T-cell (primary cell): ENCODE data around the gene MICAL2. TPM values are rescaled to one million over a fixed set of nuclear protein-coding genes. Genes with fewer than 3 reads are reported as not detected.

Experiments used
- ATAC-seq, 4 experiments: fragments of 200-7000 bp in 3 of 4; fragments of 150-1000 bp in 1 of 4; cut with Tn5 transposase; replicated peaks in 1 of 4; 1 replicate in 3 of 4; 2 replicates in 1 of 4; pipeline ENCODE4 v1.10.0; 2021; ENCODE audit warnings: moderate library complexity in 3 of 4, mild to moderate bottlenecking in 2 of 4, moderate number of reproducible peaks in 1 of 4
- CTCF ChIA-PET, 2 donors: fragments of 300-600 bp; sonication (Branson Sonifier 250); formaldehyde crosslinking; loops; one replicate each; lab custom pipeline; 2022; ENCODE audit warnings: antibody characterized with exemption in 2 of 2; lab: Charles Lee
- POLR2A ChIA-PET, 2 donors: fragments of 300-600 bp; sonication (Branson Sonifier 250); formaldehyde crosslinking; loops; one replicate each; lab custom pipeline; 2022; ENCODE audit warnings: antibody characterized with exemption in 2 of 2; lab: Charles Lee
- DNase-seq, 35 experiments: peaks; one replicate each; pipeline versions ENCODE4 v3.0.0 to v3.0.0-alpha.2; 2013 to 2023
- H3K27ac ChIP-seq: one replicate; pipeline ENCODE4 v1.5.1; 2013; ENCODE audit warnings: low read length
- H3K27me3 ChIP-seq, 2 experiments: replicated peaks in 1 of 2; 1 replicate in 1 of 2; 2 replicates in 1 of 2; pipeline versions ENCODE4 v1.6.1 to v1.7.0; 2013; ENCODE audit warnings: low read length in 1 of 2, mixed read lengths in 1 of 2; ENCODE audit not compliant: control insufficient read depth in 2 of 2, insufficient read depth in 2 of 2; ENCODE audit errors: extremely low read depth in 1 of 2
- H3K36me3 ChIP-seq, 2 donors: 1 replicate in 1 of 2; 2 replicates in 1 of 2; pipeline versions ENCODE4 v1.6.1 to v1.7.0; 2013; ENCODE audit warnings: low read length in 1 of 2; ENCODE audit not compliant: control insufficient read depth in 2 of 2, insufficient read depth in 1 of 2; ENCODE audit errors: extremely low read depth in 1 of 2
- H3K4me1 ChIP-seq, 2 experiments: 1 replicate in 1 of 2; 2 replicates in 1 of 2; pipeline versions ENCODE4 v1.6.1 to v1.7.0; 2013; ENCODE audit warnings: low read length in 2 of 2, mixed read lengths in 1 of 2; ENCODE audit not compliant: insufficient read depth in 2 of 2, control insufficient read depth in 1 of 2; ENCODE audit errors: extremely low read depth in 1 of 2
- H3K4me3 ChIP-seq, 2 donors: 1 replicate in 1 of 2; 2 replicates in 1 of 2; pipeline versions ENCODE4 v1.5.1 to v1.7.0; 2013; ENCODE audit warnings: mild to moderate bottlenecking in 2 of 2, low read length in 1 of 2, moderate library complexity in 1 of 2; ENCODE audit not compliant: control insufficient read depth in 1 of 2; ENCODE audit errors: extremely low read depth in 1 of 2
- H3K9me3 ChIP-seq: 2 replicates; pipeline ENCODE4 v1.7.0; 2013
- H3K27ac Mint-ChIP-seq, 2 donors: one replicate each; pipeline ENCODE4 v1.8.0; 2020 to 2021; ENCODE audit warnings: mild to moderate bottlenecking in 2 of 2, mixed read lengths in 2 of 2
- H3K27me3 Mint-ChIP-seq, 2 donors: one replicate each; pipeline ENCODE4 v1.8.0; 2021 to 2022; ENCODE audit warnings: mixed read lengths in 2 of 2
- H3K36me3 Mint-ChIP-seq: one replicate; pipeline ENCODE4 v1.8.0; 2021; ENCODE audit warnings: mixed read lengths
- H3K4me1 Mint-ChIP-seq, 3 donors: one replicate each; pipeline ENCODE4 v1.8.0; 2020 to 2022; ENCODE audit warnings: mixed read lengths in 3 of 3, mild to moderate bottlenecking in 1 of 3
- H3K4me3 Mint-ChIP-seq, 3 donors: one replicate each; pipeline ENCODE4 v1.8.0; 2020 to 2022; ENCODE audit warnings: mild to moderate bottlenecking in 3 of 3, mixed read lengths in 3 of 3, moderate library complexity in 3 of 3
- H3K9me3 Mint-ChIP-seq, 3 donors: one replicate each; pipeline ENCODE4 v1.8.0; 2020 to 2022; ENCODE audit warnings: mixed read lengths in 3 of 3
- WGBS: methylation state at CpG from one replicate; pipeline ENCODE4 v1.1.5; 2013; ENCODE audit warnings: missing lambda C conversion rate; ENCODE audit not compliant: insufficient coverage; 5-methylcytosine and 5-hydroxymethylcytosine counted together
- total RNA-seq, 35 experiments: library from RNA in 6 of 35; stranded (reverse) in 6 of 35; fragments of 120-200 nt in 1 of 35; gene quantifications; one replicate each; pipeline versions ENCODE4 v1.2.1 to v1.2.4 and lab custom pipeline; 2013 to 2026

MICAL2 gene
- total RNA-seq, 5 donors from 2014 or later (not counting 1 experiment from before 2014, with no cell fraction given), result 13.7 to 38.7 (median 22.9) TPM

- Mint-ChIP-seq H3K27ac (peak overlapping the region; percentile 91 to 92), H3K36me3 (peaks cover 30% of the 10 kb centered on the region), H3K4me3 (peak overlapping the region; percentile 17 to 64 (median 62)), H3K9me3 (no peaks in the 10 kb centered on the region), H3K27me3 (no peaks in the 10 kb centered on the region), H3K4me1 (peaks cover 18 to 28% (median 20%) of the 10 kb centered on the region in 3 donors)
- ChIA-PET CTCF (interaction anchor here (0.5 to 2.4 kb wide), 22 partner anchors 10 to 1403 kb away, joined by 3 to 35 read pairs (median 4); partner anchors contain the start of gene MICAL2 (in 1 of the 2)), POLR2A (interaction anchor here in 1 of 2 donors (1.4 kb wide), 1 partner anchor 12 kb away, joined by 9 read pairs; no protein-coding TSS in a partner anchor)
- peaks cover 3 to 35% of the 10 kb centered on the region in 2 donors for H3K36me3 ChIP-seq
- H3K4me3 ChIP-seq, result peak overlapping the region in 1 of 2 donors; percentile 14
- H3K27ac ChIP-seq, result peak overlapping the region; percentile 67
- no peaks in the 10 kb centered on the region for H3K9me3 ChIP-seq
- H3K27me3 ChIP-seq, result no peaks in the 10 kb centered on the region
- ATAC-seq (peak; percentile 79 to 89 (median 86)), DNase-seq (peak in 23 of 35 experiments; percentile 8 to 74 (median 25))
- peaks cover 13 to 26% of the 10 kb centered on the region in 2 experiments for H3K4me1 ChIP-seq
- WGBS, result 25% methylated on average over 9 of the region's 13 CpGs
Measured at GRCh38 chr11:12235947-12236743, 125.8 kb downstream of the MICAL2 start.

DNA sequence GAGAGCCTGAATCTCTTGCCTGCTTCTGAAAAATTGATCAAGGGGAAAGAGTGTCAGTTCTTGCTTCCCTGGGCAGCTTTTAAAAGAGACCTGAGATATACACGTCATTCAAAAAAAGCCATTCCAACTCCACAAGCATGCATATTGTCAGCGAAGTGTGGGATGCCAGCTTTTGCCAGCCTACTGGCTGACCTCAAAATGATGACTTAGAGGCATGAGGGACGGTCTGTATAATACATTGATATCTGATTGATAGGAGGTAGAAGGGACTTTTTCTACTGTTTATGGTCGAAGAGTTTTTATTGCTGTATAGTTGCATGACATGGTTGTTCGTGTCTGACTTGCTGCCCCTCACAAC lies 126.3 kb downstream of the MICAL2 start:
- ChIA-PET POLR2A (interaction anchor here (0.6 to 1.4 kb wide), 2 partner anchors 12 to 53 kb away, joined by 3 to 9 read pairs; no protein-coding TSS in a partner anchor), CTCF (interaction anchor here (0.5 to 2.4 kb wide), 20 partner anchors 10 to 1404 kb away, joined by 3 to 35 read pairs (median 4); partner anchors contain the start of gene MICAL2 (in 1 of the 2))
- H3K27ac Mint-ChIP-seq, result peak overlapping the region; percentile 91 to 92
- WGBS, result 100% methylated on average over 1 of the region's 5 CpGs
- H3K27me3 Mint-ChIP-seq, result no peaks in the 10 kb centered on the region
- Histone ChIP-seq H3K9me3 (no peaks in the 10 kb centered on the region), H3K27me3 (no peaks in the 10 kb centered on the region), H3K4me3 (no peak overlapping the region), H3K36me3 (peaks cover 0 to 36% of the 10 kb centered on the region in 2 donors), H3K4me1 (peaks cover 19 to 31% of the 10 kb centered on the region in 2 experiments), H3K27ac (peak overlapping the region; percentile 67)
- H3K9me3 Mint-ChIP-seq, result no peaks in the 10 kb centered on the region
- peaks cover 29% of the 10 kb centered on the region for H3K36me3 Mint-ChIP-seq
- peaks cover 24 to 33% (median 25%) of the 10 kb centered on the region in 3 donors for H3K4me1 Mint-ChIP-seq
- no peak for ATAC-seq
- peak overlapping the region in 1 of 3 donors; percentile 64 for H3K4me3 Mint-ChIP-seq
- no peak for DNase-seq

GRCh38 chr11:12237381-12237784 lies 127.0 kb downstream of the MICAL2 start:
- Mint-ChIP-seq H3K4me1 (peaks cover 30 to 40% (median 31%) of the 10 kb centered on the region in 3 donors), H3K4me3 (no peak overlapping the region), H3K27ac (no peak overlapping the region), H3K27me3 (no peaks in the 10 kb centered on the region), H3K9me3 (no peaks in the 10 kb centered on the region), H3K36me3 (peaks cover 26% of the 10 kb centered on the region)
- no peaks in the 10 kb centered on the region for H3K9me3 ChIP-seq
- H3K27me3 ChIP-seq, result no peaks in the 10 kb centered on the region
- ChIA-PET CTCF (interaction anchor here (0.7 to 2.4 kb wide), 8 partner anchors 9 to 190 kb away, joined by 3 to 35 read pairs (median 4); no protein-coding TSS in a partner anchor), POLR2A (interaction anchor here (0.6 kb wide), 2 partner anchors 53 to 150 kb away, joined by 3 to 4 read pairs; no protein-coding TSS in a partner anchor)
- no peak overlapping the region for H3K27ac ChIP-seq
- no peak overlapping the region for H3K4me3 ChIP-seq
- ATAC-seq (no peak), DNase-seq (no peak)
- H3K4me1 ChIP-seq, result peaks cover 25 to 37% of the 10 kb centered on the region in 2 experiments
- no CpG with 5 or more reads among the region's 3 CpGs for WGBS
- H3K36me3 ChIP-seq, result peaks cover 0 to 43% of the 10 kb centered on the region in 2 donors

DNA sequence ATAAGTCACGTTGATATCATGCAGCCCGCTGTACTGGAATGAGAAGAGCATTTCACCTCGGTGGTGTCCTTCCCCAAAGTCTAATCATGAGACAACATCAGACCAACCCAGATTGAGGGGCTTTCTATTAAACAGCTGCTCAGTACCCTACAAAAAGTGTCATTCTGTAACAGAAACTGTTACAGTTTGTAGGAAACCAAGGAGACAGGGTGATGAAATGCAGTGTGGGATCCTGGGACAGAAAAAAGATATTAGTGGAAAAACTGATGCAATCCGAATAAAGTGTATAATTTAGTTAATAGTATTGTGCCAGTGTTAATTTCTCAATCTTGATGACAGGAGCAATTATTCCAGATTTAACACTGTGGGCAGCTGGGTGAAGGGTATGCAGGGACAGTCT lies 128.0 kb downstream of the MICAL2 start:
- Histone ChIP-seq H3K36me3 (peaks cover 0 to 50% of the 10 kb centered on the region in 2 donors), H3K27ac (no peak overlapping the region), H3K4me3 (no peak overlapping the region), H3K27me3 (no peaks in the 10 kb centered on the region), H3K4me1 (peaks cover 26 to 41% of the 10 kb centered on the region in 2 experiments), H3K9me3 (no peaks in the 10 kb centered on the region)
- POLR2A ChIA-PET, result interaction anchor here in 1 of 2 donors (0.6 kb wide), 1 partner anchor 151 kb away, joined by 3 read pairs; no protein-coding TSS in a partner anchor
- DNase-seq (no peak), ATAC-seq (no peak)
- Mint-ChIP-seq H3K9me3 (no peaks in the 10 kb centered on the region), H3K4me1 (peaks cover 38 to 50% (median 39%) of the 10 kb centered on the region in 3 donors), H3K27ac (no peak overlapping the region), H3K36me3 (peaks cover 32% of the 10 kb centered on the region), H3K4me3 (no peak overlapping the region), H3K27me3 (no peaks in the 10 kb centered on the region)
- 100% methylated on average over 2 of the region's 4 CpGs for WGBS
- CTCF ChIA-PET, result no interaction called here

DNA sequence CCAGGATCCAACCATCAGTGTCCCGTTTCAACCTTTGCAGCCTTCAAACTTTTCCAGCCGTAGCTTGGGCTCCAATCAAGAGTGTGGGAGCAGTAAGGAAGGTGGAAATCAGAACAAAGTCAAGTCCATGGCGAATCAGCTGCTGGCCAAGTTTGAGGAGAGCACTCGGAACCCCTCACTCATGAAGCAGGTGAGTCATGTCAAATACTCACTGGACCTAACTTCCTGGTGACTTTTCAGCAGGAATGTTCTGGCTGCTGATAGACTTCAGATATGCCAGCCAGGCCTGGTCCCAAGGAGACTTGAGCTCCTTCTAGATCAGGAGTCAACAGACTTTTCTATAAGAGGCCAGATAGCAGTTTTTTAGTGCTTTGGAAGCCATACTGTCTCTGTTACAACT lies 129.0 kb downstream of the MICAL2 start:
- Mint-ChIP-seq H3K4me1 (peaks cover 38 to 50% (median 39%) of the 10 kb centered on the region in 3 donors), H3K36me3 (peaks cover 33% of the 10 kb centered on the region), H3K27me3 (no peaks in the 10 kb centered on the region), H3K4me3 (no peak overlapping the region), H3K27ac (no peak overlapping the region), H3K9me3 (no peaks in the 10 kb centered on the region)
- Histone ChIP-seq H3K27ac (no peak overlapping the region), H3K9me3 (no peaks in the 10 kb centered on the region), H3K27me3 (no peaks in the 10 kb centered on the region), H3K4me3 (no peak overlapping the region), H3K36me3 (peaks cover 0 to 55% of the 10 kb centered on the region in 2 donors), H3K4me1 (peaks cover 26 to 41% of the 10 kb centered on the region in 2 experiments)
- POLR2A ChIA-PET, result interaction anchor here (0.5 to 0.6 kb wide), 2 partner anchors 9 to 82 kb away, joined by 3 read pairs; no protein-coding TSS in a partner anchor
- 100% methylated on average over 3 of the region's 4 CpGs for WGBS
- ATAC-seq (no peak), DNase-seq (no peak)
- CTCF ChIA-PET, result interaction anchor here (0.6 to 1.1 kb wide), 2 partner anchors 42 to 192 kb away, joined by 3 to 4 read pairs; no protein-coding TSS in a partner anchor

DNA sequence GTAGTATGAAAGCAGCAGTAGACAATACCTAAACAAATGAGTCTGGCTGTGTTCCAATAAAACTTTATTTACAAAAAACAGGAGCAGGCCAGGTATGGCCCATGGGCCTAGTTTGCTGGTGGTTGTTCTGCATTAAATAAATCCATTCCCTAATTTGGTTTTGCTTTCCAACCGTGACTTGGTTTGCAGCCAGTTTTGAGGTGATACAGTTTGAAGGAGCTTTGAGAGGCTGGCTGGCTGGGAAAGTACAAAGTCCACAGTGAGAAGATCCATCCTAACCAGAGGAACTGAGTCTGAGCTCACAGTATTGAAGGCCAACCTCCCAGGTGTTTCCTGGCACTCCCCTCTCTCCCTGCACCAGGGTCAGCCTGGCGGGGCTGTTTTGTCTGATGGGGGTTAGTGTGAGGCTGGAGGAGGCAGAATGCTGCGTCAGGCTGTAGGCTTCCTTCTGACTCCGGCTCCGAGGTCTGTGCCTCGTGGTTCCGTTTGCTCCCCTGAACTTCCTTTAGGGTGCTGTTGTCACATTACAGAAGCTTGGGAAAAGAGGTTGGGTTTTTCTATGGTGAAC lies 129.5 kb downstream of the MICAL2 start:
- Mint-ChIP-seq H3K9me3 (no peaks in the 10 kb centered on the region), H3K36me3 (peaks cover 31% of the 10 kb centered on the region), H3K4me1 (peaks cover 38 to 45% (median 39%) of the 10 kb centered on the region in 3 donors), H3K27ac (no peak overlapping the region), H3K27me3 (no peaks in the 10 kb centered on the region), H3K4me3 (no peak overlapping the region)
- H3K36me3 ChIP-seq, result peaks cover 0 to 55% of the 10 kb centered on the region in 2 donors
- WGBS, result 67% methylated on average over 4 of the region's 7 CpGs
- DNase-seq (no peak), ATAC-seq (no peak)
- ChIA-PET CTCF (interaction anchor here (0.6 to 1.1 kb wide), 2 partner anchors 42 to 193 kb away, joined by 3 to 4 read pairs; no protein-coding TSS in a partner anchor), POLR2A (no interaction called here)
- no peak overlapping the region for H3K4me3 ChIP-seq
- no peak overlapping the region for H3K27ac ChIP-seq
- no peaks in the 10 kb centered on the region for H3K27me3 ChIP-seq
- H3K9me3 ChIP-seq, result no peaks in the 10 kb centered on the region
- peaks cover 26 to 41% of the 10 kb centered on the region in 2 experiments for H3K4me1 ChIP-seq
